Measurements from ENCODE around the gene KAZN.

Gene KAZN

GRCh38 chr1:14713077-14713476, 114.6 kb downstream of the KAZN start:
- DNase-seq (ENCODE audit: low spot score): no peak

GRCh38 chr1:14715266-14715665, 116.8 kb downstream of the KAZN start:
- DNase-seq (ENCODE audit: low spot score): no peak

- no peak for DNase-seq (ENCODE audit: low spot score)
Measured at GRCh38 chr1:14715802-14716201, 117.3 kb downstream of the KAZN start.

GRCh38 chr1:14716474-14716873, 118.0 kb downstream of the KAZN start:
- no peak for DNase-seq (ENCODE audit: low spot score)

GRCh38 chr1:14718476-14718875, 120.0 kb downstream of the KAZN start:
- no peak for DNase-seq (ENCODE audit: low spot score)

GRCh38 chr1:14723401-14723800, 124.9 kb downstream of the KAZN start:
- no peak for DNase-seq (ENCODE audit: low spot score)

GRCh38 chr1:14724246-14724645, 125.8 kb downstream of the KAZN start:
- no peak for DNase-seq (ENCODE audit: low spot score)

GRCh38 chr1:14724678-14725077, 126.2 kb downstream of the KAZN start:
- no peak for DNase-seq (ENCODE audit: low spot score)

GRCh38 chr1:14725238-14725637, 126.8 kb downstream of the KAZN start:
- DNase-seq (ENCODE audit: low spot score): no peak

- DNase-seq (ENCODE audit: low spot score): no peak
Measured at GRCh38 chr1:14725695-14726094, 127.2 kb downstream of the KAZN start.

GRCh38 chr1:14726606-14727005, 128.1 kb downstream of the KAZN start:
- DNase-seq (ENCODE audit: low spot score): no peak

- no peak for DNase-seq (ENCODE audit: low spot score)
Measured at GRCh38 chr1:14728516-14728915, 130.0 kb downstream of the KAZN start.

GRCh38 chr1:14732728-14733047, 134.2 kb downstream of the KAZN start:
- no peak for DNase-seq (ENCODE audit: low spot score)

GRCh38 chr1:14733048-14733778, 134.7 kb downstream of the KAZN start:
- DNase-seq (ENCODE audit: low spot score): no peak

GRCh38 chr1:14733779-14734140, 135.3 kb downstream of the KAZN start:
- DNase-seq (ENCODE audit: low spot score): no peak

GRCh38 chr1:14735841-14736240, 137.4 kb downstream of the KAZN start:
- no peak for DNase-seq (ENCODE audit: low spot score)

GRCh38 chr1:14737561-14738094, 139.1 kb downstream of the KAZN start:
- no peak for DNase-seq (ENCODE audit: low spot score)

- no peak for DNase-seq (ENCODE audit: low spot score)
Measured at GRCh38 chr1:14738235-14738634, 139.8 kb downstream of the KAZN start.

GRCh38 chr1:14738647-14739046, 140.2 kb downstream of the KAZN start:
- DNase-seq (ENCODE audit: low spot score): no peak

- no peak for DNase-seq (ENCODE audit: low spot score)
Measured at GRCh38 chr1:14739082-14739832, 140.8 kb downstream of the KAZN start.

- DNase-seq (ENCODE audit: low spot score): no peak
Measured at GRCh38 chr1:14740016-14740415, 141.5 kb downstream of the KAZN start.

GRCh38 chr1:14741082-14741481, 142.6 kb downstream of the KAZN start:
- DNase-seq (ENCODE audit: low spot score): no peak

- no peak for DNase-seq (ENCODE audit: low spot score)
Measured at GRCh38 chr1:14741532-14741931, 143.0 kb downstream of the KAZN start.

Measured in HuH-7.5 (cell line).